Loucy (cell line): Measurements from ENCODE around the gene TPD52L1.

Experiments used
- H2AFZ ChIP-seq: fragments of 200-600 bp; sonication (generic); 2 replicates; pipeline ENCODE4 v1.6.0; 2016; ENCODE audit warnings: antibody characterized with exemption, mild to moderate bottlenecking, low read length, moderate library complexity
- H3F3A ChIP-seq: fragments of 200-600 bp; 2 replicates; pipeline ENCODE4 v1.6.0; 2016; ENCODE audit warnings: antibody characterized with exemption, low read depth, mild to moderate bottlenecking
- H3K27me3 ChIP-seq: fragments of 200-600 bp; sonication (generic); 2 replicates; pipeline ENCODE4 v1.6.1; 2014; ENCODE audit warnings: low read length, mild to moderate bottlenecking; ENCODE audit not compliant: insufficient read depth, poor library complexity, severe bottlenecking
- H3K36me3 ChIP-seq: fragments of 200-600 bp; sonication (generic); 2 replicates; pipeline ENCODE4 v1.6.1; 2016; ENCODE audit warnings: low read length; ENCODE audit not compliant: insufficient read depth
- H3K4me1 ChIP-seq: fragments of 200-600 bp; sonication (generic); 2 replicates; pipeline ENCODE4 v1.5.1; 2014; ENCODE audit warnings: low read length, mild to moderate bottlenecking; ENCODE audit not compliant: insufficient read depth, poor library complexity, severe bottlenecking
- H3K4me2 ChIP-seq: fragments of 200-600 bp; sonication (generic); 2 replicates; pipeline ENCODE4 v1.6.0; 2014; ENCODE audit warnings: antibody characterized with exemption, low read length, low read depth, mild to moderate bottlenecking; ENCODE audit not compliant: poor library complexity, severe bottlenecking
- H3K4me3 ChIP-seq: fragments of 200-600 bp; sonication (generic); 2 replicates; pipeline ENCODE4 v1.5.1; 2014; ENCODE audit warnings: low read length, mild to moderate bottlenecking, mixed read lengths; ENCODE audit not compliant: poor library complexity, severe bottlenecking
- H3K79me2 ChIP-seq: fragments of 200-600 bp; sonication (generic); 2 replicates; pipeline ENCODE4 v1.6.1; 2014; ENCODE audit warnings: low read length; ENCODE audit not compliant: insufficient read depth
- H3K9ac ChIP-seq: fragments of 200-600 bp; sonication (generic); 2 replicates; pipeline ENCODE4 v1.6.0; 2014; ENCODE audit warnings: mild to moderate bottlenecking, low read depth, low read length, moderate library complexity; ENCODE audit not compliant: poor library complexity, severe bottlenecking
- H3K9me2 ChIP-seq: fragments of 200-600 bp; sonication (generic); replicated peaks from 2 replicates; pipeline ENCODE4 v1.6.1; 2016; ENCODE audit warnings: low read depth, low read length, mixed read lengths
- H3K9me3 ChIP-seq: fragments of 200-600 bp; sonication (generic); 2 replicates; pipeline ENCODE4 v1.6.1; 2014; ENCODE audit warnings: mild to moderate bottlenecking, antibody characterized with exemption, low read length, low read depth; ENCODE audit not compliant: insufficient read depth
- H4K20me1 ChIP-seq: fragments of 200-600 bp; sonication (generic); 2 replicates; pipeline ENCODE4 v1.6.0; 2014; ENCODE audit warnings: antibody characterized with exemption, low read length, mild to moderate bottlenecking; ENCODE audit not compliant: insufficient read depth, poor library complexity, severe bottlenecking
- CTCF ChIP-seq: fragments of 200-600 bp; sonication (generic); conservative IDR thresholded peaks from 2 replicates; pipeline ENCODE4 v1.5.1; 2014; ENCODE audit warnings: mild to moderate bottlenecking, antibody characterized with exemption, low read length
- EZH2phosphoT487 ChIP-seq: fragments of 200-600 bp; IDR thresholded peaks from 2 replicates; pipeline ENCODE4 v1.6.1; 2018; ENCODE audit warnings: antibody characterized with exemption, mild to moderate bottlenecking, moderate library complexity, borderline replicate concordance

TPD52L1 gene

GRCh38 chr6:125136378-125136777 is 17.2 kb upstream of the TPD52L1 start:
- H3K4me1 ChIP-seq = no peaks in the 10 kb centered on the region
- no peak overlapping the region for H2AFZ ChIP-seq
- no peak overlapping the region for H3K4me3 ChIP-seq
- H3K9ac ChIP-seq = no peak overlapping the region
- no peaks in the 10 kb centered on the region for H3K79me2 ChIP-seq
- no peaks in the 10 kb centered on the region for H3F3A ChIP-seq
- no peak for TF ChIP-seq CTCF
- TF ChIP-seq EZH2phosphoT487 = no peak
- no peaks in the 10 kb centered on the region for H3K36me3 ChIP-seq
- no peaks in the 10 kb centered on the region for H3K9me3 ChIP-seq
- no peaks in the 10 kb centered on the region for H3K9me2 ChIP-seq
- no peaks in the 10 kb centered on the region for H4K20me1 ChIP-seq
- no peak overlapping the region for H3K4me2 ChIP-seq
- H3K27me3 ChIP-seq = no peaks in the 10 kb centered on the region

- H3K4me1 ChIP-seq = no peaks in the 10 kb centered on the region
- no peaks in the 10 kb centered on the region for H3K9me3 ChIP-seq
- H3K27me3 ChIP-seq = no peaks in the 10 kb centered on the region
- H3K9me2 ChIP-seq = no peaks in the 10 kb centered on the region
- no peaks in the 10 kb centered on the region for H4K20me1 ChIP-seq
- no peaks in the 10 kb centered on the region for H3K36me3 ChIP-seq
- H3K4me2 ChIP-seq = no peak overlapping the region
- H2AFZ ChIP-seq = no peak overlapping the region
- no peaks in the 10 kb centered on the region for H3F3A ChIP-seq
- no peak overlapping the region for H3K9ac ChIP-seq
- H3K4me3 ChIP-seq = no peak overlapping the region
- TF ChIP-seq CTCF (no peak), EZH2phosphoT487 (no peak)
- no peaks in the 10 kb centered on the region for H3K79me2 ChIP-seq
Measured at GRCh38 chr6:125138083-125138482, 15.5 kb upstream of the TPD52L1 start.

GRCh38 chr6:125140808-125141207 is 12.8 kb upstream of the TPD52L1 start:
- Histone ChIP-seq H3K4me3 (no peak overlapping the region), H4K20me1 (no peaks in the 10 kb centered on the region), H2AFZ (no peak overlapping the region), H3K79me2 (no peaks in the 10 kb centered on the region), H3K4me2 (no peak overlapping the region), H3F3A (no peaks in the 10 kb centered on the region), H3K4me1 (no peaks in the 10 kb centered on the region), H3K9me3 (no peaks in the 10 kb centered on the region), H3K9ac (no peak overlapping the region), H3K27me3 (no peaks in the 10 kb centered on the region), H3K36me3 (no peaks in the 10 kb centered on the region), H3K9me2 (no peaks in the 10 kb centered on the region)
- TF ChIP-seq EZH2phosphoT487 (no peak), CTCF (no peak)
